ENCODE results near the gene ERP27.

ERP27 gene

DNA sequence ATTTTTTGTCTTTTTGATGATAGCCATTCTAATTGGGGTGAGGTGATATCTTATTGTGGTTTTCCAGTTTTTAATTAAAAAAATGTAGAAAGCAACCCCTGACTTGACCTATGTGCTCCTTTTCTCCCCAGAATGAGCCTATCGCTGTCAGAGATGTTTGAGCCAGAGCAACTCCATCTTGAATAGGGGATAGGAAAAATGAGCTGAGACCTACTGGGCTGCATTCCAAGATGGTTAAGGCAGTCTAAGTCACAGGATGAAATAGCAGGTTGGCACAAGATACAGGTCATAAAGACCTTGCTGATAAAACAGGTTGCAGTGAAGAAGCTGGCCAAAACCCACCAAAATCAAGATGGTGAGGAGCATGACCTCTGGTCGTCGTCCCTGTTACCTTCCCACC lies 13.8 kb downstream of the ERP27 start:
- WGBS = 94% methylated on average over 3 of the region's 3 CpGs
- Histone ChIP-seq H2BK15ac (ENCODE audit: low read depth, poor library complexity, severe bottlenecking) (no peak overlapping the region), H2BK5ac (ENCODE audit: low read depth, low read length, poor library complexity, severe bottlenecking) (no peak overlapping the region), H3K4me3 (ENCODE audit: insufficient read depth in 1 of 2, low read depth in 1 of 2, low read length in 2 of 2) (no peak overlapping the region), H3K23ac (ENCODE audit: low read length in 2 of 2) (no peak overlapping the region), H3K4me1 (ENCODE audit: control insufficient read depth, insufficient read depth, low read depth, low read length) (no peaks in the 10 kb centered on the region), H2AFZ (ENCODE audit: low read depth, low read length) (no peak overlapping the region), H4K91ac (ENCODE audit: low read length) (no peak overlapping the region), H3K9ac (ENCODE audit: low read length) (no peak overlapping the region), H3K36me3 (ENCODE audit: control insufficient read depth in 1 of 2, insufficient read depth in 2 of 2, low read depth in 1 of 2, low read length in 2 of 2) (no peaks in the 10 kb centered on the region), H3K14ac (ENCODE audit: low read length in 2 of 2) (no peak overlapping the region), H3K4me2 (ENCODE audit: low read length, poor library complexity, severe bottlenecking) (no peak overlapping the region), H3K18ac (ENCODE audit: low read depth in 1 of 2, low read length in 2 of 2) (no peak overlapping the region), H3K4ac (ENCODE audit: low read depth in 1 of 2, low read length in 2 of 2) (no peak overlapping the region), H2AK5ac (ENCODE audit: low read length, severe bottlenecking) (peak overlapping the region; percentile 18), H3K27ac (ENCODE audit: low read length, poor library complexity, severe bottlenecking) (no peak overlapping the region), H4K8ac (ENCODE audit: low read length) (no peak overlapping the region), H2BK120ac (ENCODE audit: low read depth, low read length) (no peak overlapping the region), H3K27me3 (ENCODE audit: control insufficient read depth in 1 of 2, insufficient read depth in 1 of 2, low read length in 2 of 2) (no peaks in the 10 kb centered on the region), H3K9me3 (ENCODE audit: control insufficient read depth, low read length) (no peaks in the 10 kb centered on the region), H3K79me1 (replicated peaks; ENCODE audit: low read length, poor library complexity, severe bottlenecking) (no peaks in the 10 kb centered on the region), H2BK12ac (ENCODE audit: low read length in 2 of 2) (no peak overlapping the region)
- DNase-seq = no peak

DNA sequence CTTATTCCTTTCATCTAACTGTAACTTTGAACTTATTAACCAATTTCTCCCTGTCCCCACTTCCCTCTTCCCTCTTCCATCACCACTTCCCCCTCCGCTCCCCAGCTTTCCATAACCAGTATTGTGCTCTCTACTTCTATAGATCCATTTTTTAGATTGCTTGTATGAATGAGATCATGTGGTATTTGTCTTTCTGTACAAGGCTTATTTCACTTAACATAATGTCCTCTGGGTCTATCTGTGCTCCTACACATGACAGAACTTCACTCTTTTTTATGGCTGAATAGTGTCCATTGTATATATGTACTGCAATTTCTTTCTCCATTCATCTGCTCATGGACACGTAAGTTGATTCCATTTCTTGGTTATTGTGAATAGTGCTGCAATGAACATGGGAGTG lies 14.4 kb downstream of the ERP27 start:
- H3K23ac ChIP-seq (ENCODE audit: low read length in 2 of 2) = no peak overlapping the region
- H3K9ac ChIP-seq (ENCODE audit: low read length) = no peak overlapping the region
- H3K36me3 ChIP-seq (ENCODE audit: control insufficient read depth in 1 of 2, insufficient read depth in 2 of 2, low read depth in 1 of 2, low read length in 2 of 2) = no peaks in the 10 kb centered on the region
- H2BK120ac ChIP-seq (ENCODE audit: low read depth, low read length) = no peak overlapping the region
- H4K8ac ChIP-seq (ENCODE audit: low read length) = no peak overlapping the region
- no peak overlapping the region for H2AK5ac ChIP-seq (ENCODE audit: low read length, severe bottlenecking)
- H3K4me3 ChIP-seq (ENCODE audit: insufficient read depth in 1 of 2, low read depth in 1 of 2, low read length in 2 of 2) = no peak overlapping the region
- no peak overlapping the region for H3K27ac ChIP-seq (ENCODE audit: low read length, poor library complexity, severe bottlenecking)
- H3K4ac ChIP-seq (ENCODE audit: low read depth in 1 of 2, low read length in 2 of 2) = no peak overlapping the region
- no peaks in the 10 kb centered on the region for H3K79me1 ChIP-seq (replicated peaks; ENCODE audit: low read length, poor library complexity, severe bottlenecking)
- no peak overlapping the region for H2BK5ac ChIP-seq (ENCODE audit: low read depth, low read length, poor library complexity, severe bottlenecking)
- H3K27me3 ChIP-seq (ENCODE audit: control insufficient read depth in 1 of 2, insufficient read depth in 1 of 2, low read length in 2 of 2) = no peaks in the 10 kb centered on the region
- no peak overlapping the region for H2AFZ ChIP-seq (ENCODE audit: low read depth, low read length)
- H3K9me3 ChIP-seq (ENCODE audit: control insufficient read depth, low read length) = no peaks in the 10 kb centered on the region
- H2BK12ac ChIP-seq (ENCODE audit: low read length in 2 of 2) = no peak overlapping the region
- H2BK15ac ChIP-seq (ENCODE audit: low read depth, poor library complexity, severe bottlenecking) = no peak overlapping the region
- H3K4me2 ChIP-seq (ENCODE audit: low read length, poor library complexity, severe bottlenecking) = no peak overlapping the region
- no peak for DNase-seq
- no peak overlapping the region for H4K91ac ChIP-seq (ENCODE audit: low read length)
- H3K4me1 ChIP-seq (ENCODE audit: control insufficient read depth, insufficient read depth, low read depth, low read length) = no peaks in the 10 kb centered on the region
- H3K18ac ChIP-seq (ENCODE audit: low read depth in 1 of 2, low read length in 2 of 2) = no peak overlapping the region
- 92% methylated on average over 1 of the region's 2 CpGs for WGBS
- H3K14ac ChIP-seq (ENCODE audit: low read length in 2 of 2) = no peak overlapping the region

DNA sequence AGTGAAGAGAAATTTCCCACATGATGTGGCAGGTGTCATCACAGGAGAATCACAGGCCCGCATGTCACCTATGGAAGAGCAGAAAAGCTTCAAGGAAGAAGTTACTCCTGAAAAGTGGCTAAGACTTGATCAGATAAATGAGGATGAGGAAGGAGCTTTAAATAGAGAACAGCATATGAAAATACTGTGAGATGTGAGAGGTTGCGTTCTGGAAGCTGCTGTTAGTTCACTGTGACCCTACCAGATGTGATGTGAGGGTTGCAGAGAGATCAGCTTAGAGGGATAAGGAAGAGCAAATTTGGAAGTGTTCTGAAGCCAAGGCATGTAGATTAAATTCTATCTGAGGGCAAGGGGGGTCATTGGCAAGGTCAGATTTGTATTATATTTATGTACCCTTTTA lies 17.1 kb downstream of the ERP27 start:
- Histone ChIP-seq H3K9me3 (ENCODE audit: control insufficient read depth, low read length) (no peaks in the 10 kb centered on the region), H3K4ac (ENCODE audit: low read depth in 1 of 2, low read length in 2 of 2) (no peak overlapping the region), H2BK12ac (ENCODE audit: low read length in 2 of 2) (no peak overlapping the region), H3K9ac (ENCODE audit: low read length) (no peak overlapping the region), H2BK5ac (ENCODE audit: low read depth, low read length, poor library complexity, severe bottlenecking) (no peak overlapping the region), H3K23ac (ENCODE audit: low read length in 2 of 2) (no peak overlapping the region), H3K36me3 (ENCODE audit: control insufficient read depth in 1 of 2, insufficient read depth in 2 of 2, low read depth in 1 of 2, low read length in 2 of 2) (no peaks in the 10 kb centered on the region), H2BK15ac (ENCODE audit: low read depth, poor library complexity, severe bottlenecking) (no peak overlapping the region), H2AFZ (ENCODE audit: low read depth, low read length) (no peak overlapping the region), H4K91ac (ENCODE audit: low read length) (no peak overlapping the region), H3K4me1 (ENCODE audit: control insufficient read depth, insufficient read depth, low read depth, low read length) (no peaks in the 10 kb centered on the region), H3K79me1 (replicated peaks; ENCODE audit: low read length, poor library complexity, severe bottlenecking) (no peaks in the 10 kb centered on the region), H3K14ac (ENCODE audit: low read length in 2 of 2) (no peak overlapping the region), H3K4me2 (ENCODE audit: low read length, poor library complexity, severe bottlenecking) (no peak overlapping the region), H2BK120ac (ENCODE audit: low read depth, low read length) (no peak overlapping the region), H3K27me3 (ENCODE audit: control insufficient read depth in 1 of 2, insufficient read depth in 1 of 2, low read length in 2 of 2) (no peaks in the 10 kb centered on the region), H4K8ac (ENCODE audit: low read length) (no peak overlapping the region), H3K4me3 (ENCODE audit: insufficient read depth in 1 of 2, low read depth in 1 of 2, low read length in 2 of 2) (no peak overlapping the region), H3K18ac (ENCODE audit: low read depth in 1 of 2, low read length in 2 of 2) (no peak overlapping the region), H3K27ac (ENCODE audit: low read length, poor library complexity, severe bottlenecking) (no peak overlapping the region), H2AK5ac (ENCODE audit: low read length, severe bottlenecking) (no peak overlapping the region)
- DNase-seq = no peak
- 93% methylated on average over 2 of the region's 2 CpGs for WGBS

GRCh38 chr12:14920475-14921126 lies 17.7 kb downstream of the ERP27 start:
- no peaks in the 10 kb centered on the region for H3K79me1 ChIP-seq (replicated peaks; ENCODE audit: low read length, poor library complexity, severe bottlenecking)
- H3K18ac ChIP-seq (ENCODE audit: low read depth in 1 of 2, low read length in 2 of 2) = no peak overlapping the region
- no peak overlapping the region for H3K4me3 ChIP-seq (ENCODE audit: insufficient read depth in 1 of 2, low read depth in 1 of 2, low read length in 2 of 2)
- H3K14ac ChIP-seq (ENCODE audit: low read length in 2 of 2) = no peak overlapping the region
- no peak overlapping the region for H2BK12ac ChIP-seq (ENCODE audit: low read length in 2 of 2)
- H2AFZ ChIP-seq (ENCODE audit: low read depth, low read length) = no peak overlapping the region
- H3K27ac ChIP-seq (ENCODE audit: low read length, poor library complexity, severe bottlenecking) = no peak overlapping the region
- no peak overlapping the region for H3K23ac ChIP-seq (ENCODE audit: low read length in 2 of 2)
- H3K4me1 ChIP-seq (ENCODE audit: control insufficient read depth, insufficient read depth, low read depth, low read length) = no peaks in the 10 kb centered on the region
- no peak overlapping the region for H2BK15ac ChIP-seq (ENCODE audit: low read depth, poor library complexity, severe bottlenecking)
- WGBS = 92% methylated on average over 7 of the region's 7 CpGs
- H3K9me3 ChIP-seq (ENCODE audit: control insufficient read depth, low read length) = no peaks in the 10 kb centered on the region
- H2BK5ac ChIP-seq (ENCODE audit: low read depth, low read length, poor library complexity, severe bottlenecking) = no peak overlapping the region
- H2AK5ac ChIP-seq (ENCODE audit: low read length, severe bottlenecking) = no peak overlapping the region
- no peak overlapping the region for H4K91ac ChIP-seq (ENCODE audit: low read length)
- DNase-seq = no peak
- H3K27me3 ChIP-seq (ENCODE audit: control insufficient read depth in 1 of 2, insufficient read depth in 1 of 2, low read length in 2 of 2) = no peaks in the 10 kb centered on the region
- H3K36me3 ChIP-seq (ENCODE audit: control insufficient read depth in 1 of 2, insufficient read depth in 2 of 2, low read depth in 1 of 2, low read length in 2 of 2) = no peaks in the 10 kb centered on the region
- H3K4me2 ChIP-seq (ENCODE audit: low read length, poor library complexity, severe bottlenecking) = no peak overlapping the region
- H2BK120ac ChIP-seq (ENCODE audit: low read depth, low read length) = no peak overlapping the region
- no peak overlapping the region for H3K4ac ChIP-seq (ENCODE audit: low read depth in 1 of 2, low read length in 2 of 2)
- no peak overlapping the region for H4K8ac ChIP-seq (ENCODE audit: low read length)
- no peak overlapping the region for H3K9ac ChIP-seq (ENCODE audit: low read length)

All from mesenchymal stem cell (in vitro differentiated cells and primary cell).